Jurkat, Clone E6-1 (cell line): ENCODE data around the gene PSMB10. TPM values are rescaled to one million over a fixed set of nuclear protein-coding genes. Genes with fewer than 3 reads are reported as not detected.
"Not testable (repeated sequence)": the region's sequence is repeated elsewhere in the genome, so short reads cannot be mapped to it uniquely, and the experiment has no call there.

Source experiments
- DNase-seq: peaks from one replicate; pipeline ENCODE4 v3.0.0-alpha.2; 2011; ENCODE audit warnings: low read depth, low spot score
- H3K4me3 ChIP-seq: 2 replicates; pipeline ENCODE4 v1.5.1; 2011; ENCODE audit warnings: mild to moderate bottlenecking, low read length, control low read depth, moderate library complexity
- polyA plus RNA-seq: library from polyadenylated mRNA; unstranded; fragments of >200 nt; gene quantifications from one replicate; pipeline ENCODE4 v1.2.1, GENCODE V29; 2012; ENCODE audit warnings: missing spikeins; ENCODE audit not compliant: insufficient read length, insufficient read depth

PSMB10 gene
- 97.4 TPM for polyA plus RNA-seq

DNA sequence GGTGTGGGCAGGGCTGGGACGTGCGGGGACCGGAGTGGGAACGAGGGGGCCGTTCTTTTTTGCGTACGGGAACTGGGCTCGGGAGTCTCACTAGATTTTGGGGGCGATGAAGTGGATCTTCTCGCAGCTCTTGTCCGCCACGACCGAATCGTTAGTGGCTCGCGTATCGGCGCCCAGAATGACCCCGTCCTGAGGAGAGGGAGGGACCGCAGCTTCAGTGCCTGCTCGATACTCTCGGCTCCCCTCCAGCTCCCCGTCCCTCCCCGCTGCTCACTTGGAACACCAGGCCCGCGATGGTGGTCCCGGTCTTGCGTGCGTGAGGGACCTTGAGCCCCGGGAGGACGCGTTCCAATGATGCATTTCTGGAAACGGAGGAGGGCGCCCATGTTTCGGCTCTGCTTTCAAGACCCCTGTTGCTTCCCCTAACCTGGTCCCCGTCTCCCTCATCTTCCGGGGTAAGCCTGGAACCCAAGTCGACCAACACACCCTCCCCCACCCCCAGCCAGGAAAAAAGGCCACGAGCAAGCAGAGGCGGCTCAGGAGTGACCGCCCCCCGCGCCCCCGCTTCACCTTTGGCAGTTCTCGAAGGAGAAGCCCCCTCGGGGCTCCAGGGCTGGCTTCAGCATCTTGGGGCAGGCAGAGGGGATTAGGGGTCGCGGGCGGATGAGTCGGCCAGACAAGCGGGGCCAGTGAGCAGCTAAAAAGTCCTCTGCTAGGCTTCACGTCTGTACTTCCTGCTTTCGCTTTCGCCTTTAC lies at the start of gene PSMB10:
PSMB10 (minus strand) TSS at position 727 of the 756 bp plus-strand sequence; CDS start at position 626, 101 bp downstream.
- H3K4me3 ChIP-seq, result peak within 1 kb of the TSS; percentile 96
- peak; percentile 48 for DNase-seq

- no peak for DNase-seq
- H3K4me3 ChIP-seq, result no peak overlapping the region
Measured at GRCh38 chr16:67982011-67982696, 45.5 kb upstream of the PSMB10 start.

DNA sequence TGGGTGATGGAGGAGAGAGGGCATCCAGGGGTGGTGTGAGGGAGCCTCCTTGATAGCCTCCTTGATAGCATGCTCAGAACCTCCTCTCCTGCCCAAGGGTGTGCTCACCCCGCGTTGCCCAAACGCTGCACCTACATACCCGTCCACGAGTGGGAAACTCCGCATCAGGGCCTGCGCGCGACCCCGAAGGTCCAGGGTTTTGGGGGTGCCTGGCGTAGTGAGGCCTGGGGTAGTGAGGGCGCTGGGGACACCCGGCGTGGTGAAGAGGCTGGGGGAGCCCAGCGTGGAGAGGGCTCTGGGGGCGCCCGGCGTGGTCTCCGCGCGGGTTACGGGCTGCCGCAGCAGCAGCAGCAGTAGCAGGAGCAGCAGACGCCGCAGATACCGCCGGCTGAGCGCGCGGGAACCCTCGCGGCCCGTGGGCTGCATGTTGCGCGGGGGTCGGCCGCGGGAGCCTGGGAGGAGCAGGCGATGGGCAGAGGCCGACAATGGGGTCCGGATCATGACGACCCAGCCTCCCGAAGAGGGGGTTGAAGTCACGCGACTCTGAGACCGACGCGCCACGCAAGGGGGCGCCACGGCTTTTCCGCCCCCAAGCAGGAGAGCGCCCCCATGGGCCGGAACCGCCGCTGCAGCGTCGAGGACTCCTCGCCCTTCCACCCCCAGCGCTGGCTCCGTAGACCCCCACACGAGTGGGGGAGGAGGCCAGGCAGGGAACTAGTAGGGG lies 43.5 kb upstream of the PSMB10 start, which contains the start of gene DPEP3:
DPEP3 (minus strand) TSS at position 545 of the 724 bp plus-strand sequence; CDS start at position 426, 119 bp downstream.
- no peak for DNase-seq
- no peak within 1 kb of the TSS for H3K4me3 ChIP-seq

DNA sequence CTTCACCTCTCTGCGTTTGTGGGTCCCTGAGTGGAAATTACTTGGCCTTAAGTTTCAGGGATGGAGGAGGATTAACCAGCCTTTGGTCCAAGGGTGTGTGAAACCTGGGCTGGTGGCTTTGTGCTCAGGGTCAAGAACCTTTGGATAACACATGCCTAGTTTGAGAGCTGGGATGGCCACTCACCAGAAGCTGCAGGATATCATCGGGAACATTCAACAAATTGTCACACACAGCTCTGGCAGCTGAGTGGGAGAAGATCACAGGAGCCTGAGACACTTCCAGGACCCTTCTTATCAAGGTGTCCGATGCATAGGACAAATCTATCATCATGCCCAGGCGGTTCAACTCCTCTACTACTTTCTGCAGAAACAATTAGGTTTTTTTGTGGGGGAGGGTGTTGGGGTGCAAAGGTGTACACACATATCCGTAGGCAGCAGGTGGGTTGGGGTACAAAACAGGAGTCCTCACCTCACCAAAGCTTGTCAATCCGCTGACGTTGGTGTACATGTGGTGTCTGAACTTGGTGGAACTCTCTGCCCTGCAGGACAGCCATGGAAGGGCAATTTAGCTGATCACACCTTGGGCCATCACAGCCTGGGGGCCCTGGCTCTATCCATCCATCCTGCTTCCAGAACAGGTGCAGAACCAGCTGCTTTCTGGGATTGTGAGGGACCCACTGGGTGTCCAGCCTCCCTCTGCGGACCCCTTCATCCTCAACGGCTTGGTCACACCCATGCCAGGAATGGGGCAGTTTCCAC lies 41.0 kb upstream of the PSMB10 start:
- no peak overlapping the region for H3K4me3 ChIP-seq
- no peak for DNase-seq

DNA sequence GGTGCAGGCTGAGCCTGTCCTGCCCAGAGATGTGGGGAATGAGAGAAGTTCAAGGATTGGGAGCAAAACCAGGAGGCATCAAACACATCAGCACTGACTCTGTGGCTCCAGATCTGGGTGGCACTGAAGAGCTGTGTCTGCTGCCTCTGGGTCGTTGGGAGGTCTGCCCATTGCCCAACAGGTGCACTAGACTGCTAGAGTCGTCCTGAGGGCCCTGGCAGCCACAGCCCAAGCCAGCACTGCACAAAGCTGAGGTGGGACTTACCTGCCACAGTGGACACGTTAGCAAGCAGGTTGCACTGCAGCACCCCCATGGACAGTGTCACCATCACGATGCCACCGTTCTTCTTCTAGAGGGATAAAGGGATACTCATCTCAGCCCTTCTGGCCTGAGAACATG lies 40.4 kb upstream of the PSMB10 start:
- H3K4me3 ChIP-seq, result no peak overlapping the region
- DNase-seq, result no peak

- DNase-seq, result no peak
- H3K4me3 ChIP-seq, result no peak overlapping the region
Measured at GRCh38 chr16:67976205-67976604, 39.6 kb upstream of the PSMB10 start.

DNA sequence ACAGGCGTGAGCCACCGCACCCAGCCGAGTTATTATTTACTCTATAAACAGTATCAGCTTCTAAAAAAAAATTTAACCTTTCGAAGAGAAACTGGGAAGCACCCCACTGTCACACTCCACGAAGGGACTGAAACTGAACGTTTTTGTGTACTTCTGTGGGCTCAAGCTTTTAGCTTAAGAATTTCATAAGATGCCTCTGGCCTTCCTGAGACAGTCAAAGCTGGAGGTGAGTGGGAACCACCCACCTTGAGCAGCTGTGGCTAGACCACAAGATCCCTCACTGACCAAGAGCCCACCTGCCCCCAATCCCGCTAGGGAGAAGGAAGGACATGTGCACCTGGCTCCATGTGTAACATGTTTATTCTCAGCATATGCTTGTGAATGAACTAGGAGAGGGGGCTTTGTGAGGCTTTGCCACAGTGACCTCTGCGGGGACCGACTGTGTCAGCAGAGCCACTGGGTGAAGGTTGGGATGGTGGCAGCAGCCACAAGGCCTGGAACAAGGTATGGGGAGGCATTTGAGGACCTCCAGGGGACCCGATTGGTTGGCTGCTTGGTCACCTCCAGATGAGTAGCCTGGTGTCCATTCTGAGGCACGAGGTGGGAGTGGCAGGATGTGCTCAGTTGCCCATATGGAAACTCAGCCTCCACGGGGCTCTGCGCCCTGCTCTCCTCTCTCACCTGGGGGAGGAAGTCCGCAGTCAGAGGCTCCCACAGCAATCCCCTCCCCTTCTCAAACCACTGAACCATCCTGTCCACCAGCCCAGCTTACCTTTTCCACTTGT lies 38.9 kb upstream of the PSMB10 start:
- no peak for DNase-seq
- H3K4me3 ChIP-seq, result no peak overlapping the region

- H3K4me3 ChIP-seq, result not testable (repeated sequence)
Measured at GRCh38 chr16:67972285-67972684, 35.6 kb upstream of the PSMB10 start.

DNA sequence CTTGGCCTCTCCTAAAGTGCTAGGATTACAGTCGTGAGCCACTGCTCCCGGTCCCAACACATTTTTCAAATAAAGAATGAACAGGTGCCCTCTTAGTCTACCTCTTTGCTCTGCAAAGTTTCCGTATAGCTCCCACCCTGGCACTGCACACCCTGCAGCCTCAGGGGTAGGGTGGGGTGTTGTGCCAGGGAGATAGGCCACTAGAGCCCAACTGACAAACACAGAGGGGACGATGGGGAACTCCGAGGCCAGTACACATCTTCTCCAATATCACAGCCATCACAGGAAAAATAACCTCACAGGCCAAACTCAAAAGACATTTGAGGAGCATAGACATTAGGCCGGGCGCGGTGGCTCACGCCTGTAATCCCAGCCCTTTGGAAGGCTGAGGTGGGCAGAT lies 34.5 kb upstream of the PSMB10 start:
- H3K4me3 ChIP-seq, result no peak overlapping the region
- no peak for DNase-seq

More at GRCh38 chr16:67972285-67972684, 35.6 kb upstream of the PSMB10 start:
- not testable (repeated sequence) for DNase-seq

- DNase-seq, result no peak
- H3K4me3 ChIP-seq, result peak overlapping the region; percentile 61; the same call in 1 of the 2 replicates
Measured at GRCh38 chr16:67969254-67970039, 32.8 kb upstream of the PSMB10 start.

GRCh38 chr16:67968400-67969253 lies 32.0 kb upstream of the PSMB10 start, which contains the start of gene SLC12A4:
Gene SLC12A4 (minus strand): TSS chr16:67968637. CDS start chr16:67968553, 84 bp downstream.
- H3K4me3 ChIP-seq, result peak within 1 kb of the TSS; percentile 61
- DNase-seq, result peak; percentile 79

DNA sequence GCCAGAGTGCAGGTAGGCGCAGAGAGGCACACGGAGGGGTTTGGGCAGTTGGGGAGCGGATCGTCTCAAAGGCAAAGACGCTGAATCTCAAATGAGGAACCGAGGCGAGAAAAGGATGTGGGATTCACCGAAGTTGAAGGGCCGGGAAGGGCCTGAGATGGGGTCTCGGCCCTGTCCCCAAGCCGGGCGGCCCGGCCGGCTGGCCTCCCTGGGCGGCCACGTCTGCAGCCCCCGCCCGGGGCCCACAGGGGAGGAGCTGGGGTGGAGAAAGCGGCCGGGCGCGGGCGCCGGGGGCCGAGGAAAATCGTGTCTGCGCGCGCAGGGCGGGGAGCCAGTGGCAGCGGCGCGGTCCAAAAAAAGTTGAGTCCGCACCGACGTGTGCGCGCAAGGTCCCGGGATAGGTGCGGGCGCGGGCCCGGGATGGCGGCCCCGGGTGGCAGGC lies 31.3 kb upstream of the PSMB10 start:
- H3K4me3 ChIP-seq, result peak overlapping the region; percentile 61
- no peak for DNase-seq

DNA sequence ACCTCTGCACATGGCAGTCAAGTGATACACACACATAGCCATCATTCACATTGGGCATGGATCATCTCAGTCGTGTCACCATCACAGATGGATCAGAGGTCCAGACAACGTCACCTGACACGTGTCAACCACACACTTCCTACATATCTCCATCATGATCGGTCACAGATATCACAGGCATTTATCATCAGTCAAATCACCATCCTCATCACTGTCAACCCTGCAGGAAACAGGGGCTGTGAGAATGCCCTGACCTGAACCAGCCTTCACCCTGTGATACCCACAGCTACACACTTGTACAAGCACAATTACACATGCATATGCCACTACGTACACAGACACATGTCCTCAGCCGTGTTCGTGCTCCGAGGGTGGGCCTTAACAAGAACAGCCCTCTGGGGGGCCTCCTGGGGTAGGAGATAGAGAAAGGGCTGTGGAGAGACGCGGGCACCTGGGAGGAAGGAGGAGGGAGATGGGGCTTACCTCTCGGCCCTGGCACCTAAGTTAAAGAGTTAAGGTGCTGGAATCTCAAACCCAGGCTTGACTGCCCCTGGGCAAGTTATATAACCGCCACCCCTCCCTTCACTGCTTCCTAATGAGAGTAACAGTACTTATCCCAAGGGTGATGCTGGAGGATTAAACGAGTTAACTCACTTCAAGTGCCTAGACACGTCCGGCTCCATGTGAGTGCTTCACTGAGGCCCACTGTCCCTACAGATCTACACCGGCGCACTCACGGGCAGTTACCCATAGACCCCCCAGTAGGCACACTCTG lies 30.7 kb upstream of the PSMB10 start:
- DNase-seq, result no peak
- peak overlapping the region; percentile 61 for H3K4me3 ChIP-seq

GRCh38 chr16:67966549-67967182 lies 30.0 kb upstream of the PSMB10 start:
- DNase-seq, result no peak
- no peak overlapping the region for H3K4me3 ChIP-seq
